Lung (tissue), 12 donors: ENCODE data around the gene CEP128. TPM values are rescaled to one million over a fixed set of nuclear protein-coding genes. Genes with fewer than 3 reads are reported as not detected.
"Not testable (repeated sequence)": the region's sequence is repeated elsewhere in the genome, so short reads cannot be mapped to it uniquely, and the experiment has no call there.

Experiments used
- ATAC-seq: fragments of 200-7000 bp; cut with Tn5 transposase; one replicate; pipeline ENCODE4 v1.9.1; 2020; ENCODE audit warnings: moderate number of reproducible peaks; ENCODE audit not compliant: insufficient read depth, low FRiP score
- DNase-seq, 3 donors: peaks; one replicate each; pipeline ENCODE4 v3.0.0-alpha.2; 2013 to 2017
- H3K27ac ChIP-seq, 2 donors: one replicate each; pipeline ENCODE4 v1.5.1; 2013; ENCODE audit warnings: mild to moderate bottlenecking in 2 of 2, moderate library complexity in 2 of 2, control low read depth in 1 of 2, inconsistent platforms in 1 of 2, low read depth in 1 of 2, low read length in 1 of 2
- H3K27me3 ChIP-seq, 3 donors: one replicate each; pipeline ENCODE4 v1.5.1; 2013; ENCODE audit warnings: low read length in 2 of 3; ENCODE audit not compliant: control insufficient read depth in 3 of 3, insufficient read depth in 3 of 3
- H3K36me3 ChIP-seq, 4 donors: one replicate each; pipeline ENCODE4 v1.5.1; 2013; ENCODE audit warnings: low read length in 4 of 4, mild to moderate bottlenecking in 1 of 4, moderate library complexity in 1 of 4; ENCODE audit not compliant: control insufficient read depth in 4 of 4, insufficient read depth in 4 of 4
- H3K4me1 ChIP-seq, 5 donors: one replicate each; pipeline ENCODE4 v1.5.1; 2013; ENCODE audit warnings: low read length in 5 of 5, mild to moderate bottlenecking in 2 of 5, moderate library complexity in 1 of 5; ENCODE audit not compliant: control insufficient read depth in 5 of 5, insufficient read depth in 5 of 5
- H3K4me3 ChIP-seq: one replicate; pipeline ENCODE4 v1.5.1; 2013; ENCODE audit warnings: mild to moderate bottlenecking, control low read depth, moderate library complexity
- H3K9ac ChIP-seq, 2 donors: one replicate each; pipeline ENCODE4 v1.5.1; 2013; ENCODE audit warnings: low read length in 2 of 2, control low read depth in 1 of 2; ENCODE audit not compliant: insufficient read depth in 1 of 2
- H3K9me3 ChIP-seq, 4 donors: one replicate each; pipeline ENCODE4 v1.5.1; 2013; ENCODE audit warnings: low read length in 3 of 4, mild to moderate bottlenecking in 1 of 4, moderate library complexity in 1 of 4; ENCODE audit not compliant: control insufficient read depth in 4 of 4, insufficient read depth in 3 of 4
- CTCF ChIP-seq: IDR thresholded peaks from 2 replicates; pipeline ENCODE4 v1.5.1; 2012; ENCODE audit warnings: mild to moderate bottlenecking; ENCODE audit errors: control extremely low read depth, extremely low read depth
- WGBS, 2 donors: extraction: QIAGEN DNeasy Blood & Tissue Kit; methylation state at CpG; one replicate each; pipeline ENCODE4 v1.1.7; 2013; 5-methylcytosine and 5-hydroxymethylcytosine counted together
- polyA plus RNA-seq, 2 donors: library from polyadenylated mRNA; stranded (reverse); fragments of 200-250 nt; gene quantifications; one replicate each; pipeline ENCODE4 v1.2.1, GENCODE V29; 2013
- total RNA-seq, 2 donors: library from RNA; depleted of rRNA in 1 of 2; stranded (reverse); fragments of >200 nt in 1 of 2; gene quantifications; one replicate each; pipeline ENCODE4 v1.2.1, GENCODE V29; 2014 to 2021
- donor health status: control.
- donor health status: control.
- donor health status: Bipolar disorder and iron deficiency.
- donor health status: healthy.
- donor health status: DM: yes; HTN: yes; CAD: no.

CEP128 gene
- total and polyA plus RNA-seq, 4 donors = 1.1 to 12.0 (median 6.2) TPM

DNA sequence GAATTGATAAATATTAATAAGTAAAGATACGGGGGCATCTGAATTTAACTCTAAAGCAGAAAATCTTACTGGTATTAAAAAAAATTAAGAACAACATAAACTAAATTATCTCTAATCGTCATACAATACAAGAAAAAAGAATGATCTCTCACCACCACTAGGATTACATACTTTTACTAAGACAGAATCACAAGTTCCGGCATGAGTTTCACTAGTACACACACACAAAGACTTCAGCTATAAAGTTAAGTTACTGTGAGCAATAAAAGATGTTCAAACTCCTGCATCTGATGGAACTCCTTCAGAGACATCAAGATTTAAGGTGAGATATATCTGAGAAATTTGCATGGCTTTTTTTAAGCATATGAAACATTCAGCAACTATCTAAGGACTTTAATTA is 21.9 kb downstream of the CEP128 start:
- H3K4me1 ChIP-seq = no peaks in the 10 kb centered on the region
- no peak for ATAC-seq
- no peak overlapping the region for H3K27ac ChIP-seq
- no peaks in the 10 kb centered on the region for H3K9me3 ChIP-seq
- 94 to 99% methylated on average over 3 of the region's 3 CpGs for WGBS, 2 donors
- H3K9ac ChIP-seq = no peak overlapping the region
- no peak overlapping the region for H3K4me3 ChIP-seq
- H3K36me3 ChIP-seq = peaks cover 0 to 8% (median 3%) of the 10 kb centered on the region in 4 donors
- H3K27me3 ChIP-seq = no peaks in the 10 kb centered on the region
- no peak for DNase-seq
- no peak for TF ChIP-seq CTCF

- 93 to 98% methylated on average over 11 of the region's 11 CpGs for WGBS, 2 donors
Measured at GRCh38 chr14:80912013-80912412, 29.5 kb downstream of the CEP128 start.

GRCh38 chr14:80906946-80907345 is 34.6 kb downstream of the CEP128 start:
- no peak for TF ChIP-seq CTCF
- Histone ChIP-seq H3K36me3 (peaks cover 0 to 3% (median under 1%) of the 10 kb centered on the region in 4 donors), H3K4me1 (no peaks in the 10 kb centered on the region), H3K27me3 (no peaks in the 10 kb centered on the region), H3K4me3 (no peak overlapping the region), H3K9ac (no peak overlapping the region), H3K9me3 (no peaks in the 10 kb centered on the region), H3K27ac (no peak overlapping the region)
- no peak for ATAC-seq
- WGBS, 2 donors = 83 to 97% methylated on average over 4 of the region's 4 CpGs
- no peak for DNase-seq

More at GRCh38 chr14:80912013-80912412, 29.5 kb downstream of the CEP128 start:
- not testable (repeated sequence) for H3K4me3 ChIP-seq, H3K9ac ChIP-seq, H3K9me3 ChIP-seq, DNase-seq, ATAC-seq, H3K4me1 ChIP-seq, H3K27me3 ChIP-seq, H3K36me3 ChIP-seq, H3K27ac ChIP-seq

DNA sequence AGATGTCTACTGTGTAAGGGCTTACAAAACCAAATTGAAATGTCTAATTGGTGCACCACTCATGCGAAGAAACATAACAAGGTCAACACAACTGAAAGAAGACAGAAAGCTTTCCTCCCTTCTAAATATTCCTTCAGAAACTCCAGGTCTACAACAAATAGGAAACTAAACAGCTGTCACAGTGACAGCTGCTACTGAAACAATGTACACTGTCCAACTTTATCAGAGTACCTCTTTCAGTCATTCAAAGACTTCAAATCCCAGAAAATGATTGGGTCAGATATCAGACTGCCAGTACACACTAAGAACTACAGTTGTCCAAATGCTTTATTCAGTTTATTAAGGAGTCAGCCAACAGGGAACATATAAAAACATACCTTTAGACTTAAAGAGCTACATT is 35.2 kb downstream of the CEP128 start:
- Histone ChIP-seq H3K4me3 (no peak overlapping the region), H3K36me3 (peaks cover 0 to 3% (median under 1%) of the 10 kb centered on the region in 4 donors), H3K9me3 (no peaks in the 10 kb centered on the region), H3K9ac (no peak overlapping the region), H3K27me3 (no peaks in the 10 kb centered on the region), H3K4me1 (no peaks in the 10 kb centered on the region), H3K27ac (no peak overlapping the region)
- TF ChIP-seq CTCF = no peak
- DNase-seq = no peak
- WGBS, 2 donors = 45% methylated on average over 1 of the region's 1 CpG
- ATAC-seq = no peak
